Activated naive CD8-positive, alpha-beta T cell treated with anti-CD3 and anti-CD28 coated beads, Interleukin-2, amount 10 ng/mL, durations not matched to agents 7 days and 5 days (primary cell): ENCODE results near the gene ABCA5. TPM values are rescaled to one million over a fixed set of nuclear protein-coding genes. Genes with fewer than 3 reads are reported as not detected.

Experiments
- ATAC-seq: fragments of 150-1000 bp; cut with Tn5 transposase; one replicate; pipeline ENCODE4 v1.10.0; 2021; ENCODE audit warnings: low read depth, moderate library complexity
- POLR2A ChIA-PET: fragments of 350-600 bp; sonication (Branson Sonifier 250); formaldehyde crosslinking; loops from one replicate; lab custom pipeline; 2021; ENCODE audit warnings: antibody characterized with exemption; lab: Charles Lee
- DNase-seq: peaks from one replicate; pipeline ENCODE4 v3.0.0; 2021
- H3K27ac Mint-ChIP-seq: one replicate; pipeline ENCODE4 v1.8.0; 2022; ENCODE audit warnings: mild to moderate bottlenecking, mixed read lengths
- H3K27me3 Mint-ChIP-seq: one replicate; pipeline ENCODE4 v1.8.0; 2022; ENCODE audit warnings: mild to moderate bottlenecking, moderate library complexity, mixed read lengths
- H3K36me3 Mint-ChIP-seq: one replicate; pipeline ENCODE4 v1.8.0; 2021; ENCODE audit warnings: mild to moderate bottlenecking, mixed read lengths
- H3K4me1 Mint-ChIP-seq: one replicate; pipeline ENCODE4 v1.8.0; 2021; ENCODE audit warnings: mixed read lengths
- H3K4me3 Mint-ChIP-seq: one replicate; pipeline ENCODE4 v1.8.0; 2022; ENCODE audit warnings: mild to moderate bottlenecking, moderate library complexity, mixed read lengths
- H3K9me3 Mint-ChIP-seq: one replicate; pipeline ENCODE4 v1.8.0; 2021; ENCODE audit warnings: mixed read lengths
- total RNA-seq, 2 experiments: library from RNA; stranded (reverse); gene quantifications; one replicate each; pipeline ENCODE4 v1.2.3, GENCODE V29; 2021

Gene ABCA5
- total RNA-seq, 2 experiments from 2014 or later, result 22.6 to 26.7 TPM

GRCh38 chr17:69232650-69233049, 94.3 kb downstream of the ABCA5 start:
- Mint-ChIP-seq H3K27ac (no peak overlapping the region), H3K4me3 (no peak overlapping the region), H3K27me3 (peaks cover 5% of the 10 kb centered on the region), H3K36me3 (no peaks in the 10 kb centered on the region), H3K9me3 (peaks cover 1% of the 10 kb centered on the region), H3K4me1 (no peaks in the 10 kb centered on the region)
- POLR2A ChIA-PET, result no interaction called here
- DNase-seq (no peak), ATAC-seq (no peak)

GRCh38 chr17:69231521-69231920, 95.4 kb downstream of the ABCA5 start:
- Mint-ChIP-seq H3K36me3 (no peaks in the 10 kb centered on the region), H3K27ac (no peak overlapping the region), H3K27me3 (peaks cover 5% of the 10 kb centered on the region), H3K9me3 (peaks cover 1% of the 10 kb centered on the region), H3K4me3 (no peak overlapping the region), H3K4me1 (peaks cover 3% of the 10 kb centered on the region)
- DNase-seq (no peak), ATAC-seq (no peak)
- POLR2A ChIA-PET, result no interaction called here

GRCh38 chr17:69230939-69231338, 96.0 kb downstream of the ABCA5 start:
- DNase-seq (no peak), ATAC-seq (no peak)
- H3K27ac Mint-ChIP-seq, result no peak overlapping the region
- H3K4me1 Mint-ChIP-seq, result peaks cover 3% of the 10 kb centered on the region
- H3K9me3 Mint-ChIP-seq, result peaks cover 1% of the 10 kb centered on the region
- no peaks in the 10 kb centered on the region for H3K36me3 Mint-ChIP-seq
- POLR2A ChIA-PET, result no interaction called here
- H3K27me3 Mint-ChIP-seq, result peaks cover 5% of the 10 kb centered on the region
- no peak overlapping the region for H3K4me3 Mint-ChIP-seq

GRCh38 chr17:69228576-69228975, 98.4 kb downstream of the ABCA5 start, which contains the start of gene ABCA10:
TSS of gene ABCA10 (minus strand) at chr17:69228824. CDS start at chr17:69225358, 3,466 bp downstream.
- no peak within 1 kb of the TSS for H3K27ac Mint-ChIP-seq
- DNase-seq, result no peak
- POLR2A ChIA-PET, result no interaction called here
- H3K4me1 Mint-ChIP-seq, result peaks cover 3% of the 10 kb centered on the region
- H3K36me3 Mint-ChIP-seq, result no peaks in the 10 kb centered on the region
- ATAC-seq, result no peak
- H3K4me3 Mint-ChIP-seq, result no peak within 1 kb of the TSS
- H3K27me3 Mint-ChIP-seq, result peaks cover 5% of the 10 kb centered on the region
- peaks cover 1% of the 10 kb centered on the region for H3K9me3 Mint-ChIP-seq

GRCh38 chr17:69228018-69228417, 98.9 kb downstream of the ABCA5 start:
- ATAC-seq (no peak), DNase-seq (no peak)
- H3K36me3 Mint-ChIP-seq, result no peaks in the 10 kb centered on the region
- H3K9me3 Mint-ChIP-seq, result peaks cover 1% of the 10 kb centered on the region
- peaks cover 3% of the 10 kb centered on the region for H3K4me1 Mint-ChIP-seq
- no peak overlapping the region for H3K4me3 Mint-ChIP-seq
- POLR2A ChIA-PET, result no interaction called here
- peaks cover 2% of the 10 kb centered on the region for H3K27me3 Mint-ChIP-seq
- no peak overlapping the region for H3K27ac Mint-ChIP-seq

GRCh38 chr17:69227541-69227940, 99.4 kb downstream of the ABCA5 start:
- Mint-ChIP-seq H3K27me3 (no peaks in the 10 kb centered on the region), H3K4me1 (peaks cover 5% of the 10 kb centered on the region), H3K4me3 (no peak overlapping the region), H3K36me3 (no peaks in the 10 kb centered on the region), H3K9me3 (no peaks in the 10 kb centered on the region), H3K27ac (no peak overlapping the region)
- ATAC-seq (no peak), DNase-seq (no peak)
- POLR2A ChIA-PET, result no interaction called here

GRCh38 chr17:69223809-69224208, 103.1 kb downstream of the ABCA5 start:
- H3K4me3 Mint-ChIP-seq, result no peak overlapping the region

GRCh38 chr17:69222707-69223258, 104.2 kb downstream of the ABCA5 start:
- POLR2A ChIA-PET, result no interaction called here
- no peak for DNase-seq
- Mint-ChIP-seq H3K9me3 (no peaks in the 10 kb centered on the region), H3K4me3 (no peak overlapping the region), H3K27ac (no peak overlapping the region), H3K27me3 (no peaks in the 10 kb centered on the region), H3K36me3 (no peaks in the 10 kb centered on the region), H3K4me1 (peaks cover 5% of the 10 kb centered on the region)
- no peak for ATAC-seq

More at GRCh38 chr17:69223809-69224208, 103.1 kb downstream of the ABCA5 start:
- DNase-seq (no peak), ATAC-seq (no peak)
- Mint-ChIP-seq H3K36me3 (no peaks in the 10 kb centered on the region), H3K27me3 (no peaks in the 10 kb centered on the region), H3K4me1 (peaks cover 5% of the 10 kb centered on the region), H3K9me3 (no peaks in the 10 kb centered on the region), H3K27ac (no peak overlapping the region)
- POLR2A ChIA-PET, result no interaction called here

- DNase-seq, result no peak
- H3K36me3 Mint-ChIP-seq, result no peaks in the 10 kb centered on the region
- no peak overlapping the region for H3K27ac Mint-ChIP-seq
- no peaks in the 10 kb centered on the region for H3K27me3 Mint-ChIP-seq
- H3K4me3 Mint-ChIP-seq, result no peak overlapping the region
- no peak for ATAC-seq
- POLR2A ChIA-PET, result no interaction called here
- H3K9me3 Mint-ChIP-seq, result no peaks in the 10 kb centered on the region
- H3K4me1 Mint-ChIP-seq, result peaks cover 1% of the 10 kb centered on the region
Observed at GRCh38 chr17:69220098-69220497, 106.8 kb downstream of the ABCA5 start.

GRCh38 chr17:69218986-69219385, 107.9 kb downstream of the ABCA5 start:
- POLR2A ChIA-PET, result no interaction called here
- no peak overlapping the region for H3K27ac Mint-ChIP-seq
- DNase-seq (no peak), ATAC-seq (no peak)
- H3K9me3 Mint-ChIP-seq, result no peaks in the 10 kb centered on the region
- H3K27me3 Mint-ChIP-seq, result no peaks in the 10 kb centered on the region
- H3K4me3 Mint-ChIP-seq, result no peak overlapping the region
- peaks cover 1% of the 10 kb centered on the region for H3K4me1 Mint-ChIP-seq
- no peaks in the 10 kb centered on the region for H3K36me3 Mint-ChIP-seq

GRCh38 chr17:69213059-69213813, 113.7 kb downstream of the ABCA5 start:
- Mint-ChIP-seq H3K27ac (no peak overlapping the region), H3K4me3 (no peak overlapping the region), H3K27me3 (no peaks in the 10 kb centered on the region), H3K9me3 (peaks cover 1% of the 10 kb centered on the region), H3K36me3 (no peaks in the 10 kb centered on the region), H3K4me1 (no peaks in the 10 kb centered on the region)
- DNase-seq (no peak), ATAC-seq (no peak)
- POLR2A ChIA-PET, result no interaction called here

- Mint-ChIP-seq H3K27ac (no peak overlapping the region), H3K4me1 (no peaks in the 10 kb centered on the region), H3K36me3 (no peaks in the 10 kb centered on the region), H3K9me3 (peaks cover 1% of the 10 kb centered on the region), H3K4me3 (no peak overlapping the region), H3K27me3 (no peaks in the 10 kb centered on the region)
- POLR2A ChIA-PET, result no interaction called here
- ATAC-seq (no peak), DNase-seq (no peak)
Observed at GRCh38 chr17:69208640-69209039, 118.3 kb downstream of the ABCA5 start.

- Mint-ChIP-seq H3K4me3 (no peak overlapping the region), H3K27ac (no peak overlapping the region), H3K9me3 (no peaks in the 10 kb centered on the region), H3K36me3 (no peaks in the 10 kb centered on the region), H3K27me3 (no peaks in the 10 kb centered on the region), H3K4me1 (no peaks in the 10 kb centered on the region)
- no peak for DNase-seq
- POLR2A ChIA-PET, result interaction anchor here (0.5 kb wide), 1 partner anchor 1519 kb away, joined by 4 read pairs; no protein-coding TSS in a partner anchor
- no peak for ATAC-seq
Observed at GRCh38 chr17:69207151-69207550, 119.8 kb downstream of the ABCA5 start.

- H3K36me3 Mint-ChIP-seq, result no peaks in the 10 kb centered on the region
- H3K9me3 Mint-ChIP-seq, result peaks cover 5% of the 10 kb centered on the region
- no peak for DNase-seq
- no peak overlapping the region for H3K4me3 Mint-ChIP-seq
- no peak overlapping the region for H3K27ac Mint-ChIP-seq
- no peaks in the 10 kb centered on the region for H3K27me3 Mint-ChIP-seq
- POLR2A ChIA-PET, result no interaction called here
- no peak for ATAC-seq
- H3K4me1 Mint-ChIP-seq, result no peaks in the 10 kb centered on the region
Observed at GRCh38 chr17:69198238-69198637, 128.7 kb downstream of the ABCA5 start.
